DND-41 (cell line): ENCODE data around the gene PAX6.

Source experiments
- ATAC-seq: fragments of 200-7000 bp; cut with Tn5 transposase; 3 replicates; pipeline ENCODE4 v1.9.1; 2021; ENCODE audit warnings: low read depth; ENCODE audit not compliant: insufficient read depth
- DNase-seq: peaks from one replicate; pipeline ENCODE4 v3.0.0-alpha.2; 2020
- H2AFZ ChIP-seq: 2 replicates; pipeline ENCODE4 v1.6.0; 2012; ENCODE audit warnings: low read depth, low read length
- H3K27ac ChIP-seq: 2 replicates; pipeline ENCODE4 v1.5.1; 2012; ENCODE audit warnings: low read length, inconsistent platforms
- H3K27me3 ChIP-seq: fragments of 200-600 bp; sonication (generic); 2 replicates; pipeline ENCODE4 v1.6.0; 2012; ENCODE audit warnings: low read length, mild to moderate bottlenecking, inconsistent platforms; ENCODE audit not compliant: insufficient read depth, poor library complexity
- H3K36me3 ChIP-seq: 2 replicates; pipeline ENCODE4 v1.5.1; 2012; ENCODE audit warnings: low read length, inconsistent platforms; ENCODE audit not compliant: insufficient read depth
- H3K4me1 ChIP-seq: 2 replicates; pipeline ENCODE4 v1.5.1; 2012; ENCODE audit warnings: mild to moderate bottlenecking, low read length; ENCODE audit not compliant: insufficient read depth
- H3K4me2 ChIP-seq: 2 replicates; pipeline ENCODE4 v1.6.0; 2012; ENCODE audit warnings: mild to moderate bottlenecking, moderate library complexity, low read length, inconsistent platforms; ENCODE audit not compliant: insufficient read depth
- H3K4me3 ChIP-seq, 2 experiments: fragments of 200-600 bp in 1 of 2; shearing (Covaris generic) in 1 of 2; 2 replicates each; pipeline ENCODE4 v1.5.1; 2012 to 2016; ENCODE audit warnings: inconsistent platforms in 2 of 2, low read length in 2 of 2, mild to moderate bottlenecking in 2 of 2, low read depth in 1 of 2, moderate library complexity in 1 of 2
- H3K79me2 ChIP-seq: 2 replicates; pipeline ENCODE4 v1.6.0; 2012; ENCODE audit warnings: low read length, inconsistent platforms; ENCODE audit not compliant: insufficient read depth
- H3K9ac ChIP-seq: 2 replicates; pipeline ENCODE4 v1.6.0; 2012; ENCODE audit warnings: low read depth, mild to moderate bottlenecking, inconsistent platforms, low read length, moderate library complexity
- H3K9me3 ChIP-seq: 2 replicates; pipeline ENCODE4 v1.5.1; 2012; ENCODE audit warnings: low read length, moderate library complexity, mild to moderate bottlenecking, inconsistent platforms; ENCODE audit not compliant: insufficient read depth, severe bottlenecking
- H4K20me1 ChIP-seq: 2 replicates; pipeline ENCODE4 v1.6.0; 2012; ENCODE audit warnings: low read length; ENCODE audit not compliant: insufficient read depth
- CTCF ChIP-seq: IDR thresholded peaks from 2 replicates; pipeline ENCODE4 v1.5.1; 2012; ENCODE audit warnings: borderline replicate concordance, low read length, moderate library complexity, mild to moderate bottlenecking; ENCODE audit not compliant: poor library complexity, severe bottlenecking; ENCODE audit errors: extremely low read depth
- EZH2 ChIP-seq: IDR thresholded peaks from 3 replicates; pipeline ENCODE4 v1.6.1; 2012; ENCODE audit warnings: borderline replicate concordance, low read depth, mild to moderate bottlenecking, moderate library complexity, low read length, inconsistent platforms; ENCODE audit not compliant: severe bottlenecking

The PAX6 gene

GRCh38 chr11:31821766-31822165 is 10.6 kb upstream of the PAX6 start:
- Histone ChIP-seq H3K9ac (no peak overlapping the region), H3K79me2 (no peaks in the 10 kb centered on the region), H3K27ac (no peak overlapping the region), H3K4me1 (no peaks in the 10 kb centered on the region), H3K9me3 (no peaks in the 10 kb centered on the region), H4K20me1 (no peaks in the 10 kb centered on the region), H3K36me3 (no peaks in the 10 kb centered on the region), H3K27me3 (peaks cover 8% of the 10 kb centered on the region), H3K4me3 (no peak overlapping the region), H3K4me2 (no peak overlapping the region), H2AFZ (no peak overlapping the region)
- no peak for ATAC-seq
- no peak for TF ChIP-seq EZH2
- no peak for TF ChIP-seq CTCF
- DNase-seq, result no peak

- Histone ChIP-seq H3K79me2 (no peaks in the 10 kb centered on the region), H3K27ac (no peak overlapping the region), H3K27me3 (peaks cover 8% of the 10 kb centered on the region), H2AFZ (no peak overlapping the region), H3K9me3 (no peaks in the 10 kb centered on the region), H3K4me3 (no peak overlapping the region), H4K20me1 (no peaks in the 10 kb centered on the region), H3K9ac (no peak overlapping the region), H3K4me2 (no peak overlapping the region), H3K4me1 (no peaks in the 10 kb centered on the region), H3K36me3 (no peaks in the 10 kb centered on the region)
- TF ChIP-seq EZH2 (no peak), CTCF (no peak)
- DNase-seq (no peak), ATAC-seq (no peak)
These were observed 10.2 kb upstream of the PAX6 start for GRCh38 chr11:31821235-31821764.

- Histone ChIP-seq H3K9me3 (no peaks in the 10 kb centered on the region), H3K4me1 (no peaks in the 10 kb centered on the region), H3K27me3 (peaks cover 8% of the 10 kb centered on the region), H3K79me2 (no peaks in the 10 kb centered on the region), H3K9ac (no peak overlapping the region), H3K27ac (no peak overlapping the region), H3K4me2 (no peak overlapping the region), H2AFZ (no peak overlapping the region), H3K4me3 (no peak overlapping the region), H3K36me3 (no peaks in the 10 kb centered on the region), H4K20me1 (no peaks in the 10 kb centered on the region)
- TF ChIP-seq CTCF (no peak), EZH2 (no peak)
- DNase-seq, result no peak
- no peak for ATAC-seq
These were observed 9.3 kb upstream of the PAX6 start for GRCh38 chr11:31820438-31820818.
